Cerebellar nuclear complex (tissue), 1 donor: Measurements from ENCODE around the gene WDR20.
"Not testable (repeated sequence)": the region's sequence is repeated elsewhere in the genome, so short reads cannot be mapped to it uniquely, and the experiment has no call there.

Source experiments
- DNase-seq, 2 experiments: peaks; one replicate each; lab custom pipeline; 2025; lab: John Stamatoyannopoulos, UW

WDR20 gene

GRCh38 chr14:102139286-102140026, at the start of gene WDR20:
Gene WDR20, plus strand, starts transcription at chr14:102139897. Its CDS starts 27 bp downstream, at chr14:102139924.
- DNase-seq = peak; percentile 94 to 98

GRCh38 chr14:102090713-102091112, 49.0 kb upstream of the WDR20 start:
- no peak for DNase-seq

GRCh38 chr14:102092806-102093205, 46.9 kb upstream of the WDR20 start:
- DNase-seq = no peak

GRCh38 chr14:102094101-102094500, 45.6 kb upstream of the WDR20 start:
- DNase-seq = no peak

- no peak for DNase-seq
Observed at GRCh38 chr14:102095231-102095870, 44.3 kb upstream of the WDR20 start.

GRCh38 chr14:102095871-102096568, 43.7 kb upstream of the WDR20 start:
- DNase-seq = no peak

- DNase-seq = peak; percentile 39 to 59
Observed at GRCh38 chr14:102096569-102097188, 43.0 kb upstream of the WDR20 start.

GRCh38 chr14:102097441-102098135, 42.1 kb upstream of the WDR20 start:
- DNase-seq = no peak

GRCh38 chr14:102103062-102103695, 36.5 kb upstream of the WDR20 start:
- no peak for DNase-seq

- DNase-seq = no peak
Observed at GRCh38 chr14:102105369-102105768, 34.3 kb upstream of the WDR20 start.

- DNase-seq = not testable (repeated sequence)
Observed at GRCh38 chr14:102109332-102109731, 30.4 kb upstream of the WDR20 start.

GRCh38 chr14:102111101-102111500, 28.6 kb upstream of the WDR20 start:
- no peak for DNase-seq

- no peak for DNase-seq
Observed at GRCh38 chr14:102116361-102117180, 23.1 kb upstream of the WDR20 start.

GRCh38 chr14:102117852-102118251, 21.8 kb upstream of the WDR20 start:
- DNase-seq = no peak

- DNase-seq = no peak
Observed at GRCh38 chr14:102120888-102121287, 18.8 kb upstream of the WDR20 start.

GRCh38 chr14:102121567-102121966, 18.1 kb upstream of the WDR20 start:
- no peak for DNase-seq

GRCh38 chr14:102124419-102124818, 15.3 kb upstream of the WDR20 start:
- no peak for DNase-seq

GRCh38 chr14:102125546-102125945, 14.2 kb upstream of the WDR20 start:
- no peak for DNase-seq

GRCh38 chr14:102126807-102127455, 12.8 kb upstream of the WDR20 start:
- no peak for DNase-seq

GRCh38 chr14:102131741-102132140, 8.0 kb upstream of the WDR20 start:
- no peak for DNase-seq
